Neural progenitor cell (in vitro differentiated cells): ENCODE results near the gene LTO1. TPM values are rescaled to one million over a fixed set of nuclear protein-coding genes. Genes with fewer than 3 reads are reported as not detected.
"Not testable (repeated sequence)": the region's sequence is repeated elsewhere in the genome, so short reads cannot be mapped to it uniquely, and the experiment has no call there.

ENCODE experiments used
- DNase-seq: peaks from one replicate; pipeline ENCODE4 v3.0.0-alpha.2; 2016; ENCODE audit warnings: low spot score
- H2AFZ ChIP-seq: fragments of 200-600 bp; sonication (generic); replicated peaks from 2 replicates; pipeline ENCODE4 v1.6.1; 2016; ENCODE audit warnings: antibody characterized with exemption
- H3F3A ChIP-seq: fragments of 200-600 bp; sonication (generic); 2 replicates; pipeline ENCODE4 v1.6.1; 2016; ENCODE audit warnings: antibody characterized with exemption, low read depth
- H3K27ac ChIP-seq: fragments of 200-600 bp; sonication (generic); 2 replicates; pipeline ENCODE4 v1.5.1; 2016; ENCODE audit warnings: mild to moderate bottlenecking
- H3K27me3 ChIP-seq: fragments of 200-600 bp; sonication (generic); 2 replicates; pipeline ENCODE4 v1.6.1; 2016; ENCODE audit warnings: mild to moderate bottlenecking, moderate library complexity
- H3K36me3 ChIP-seq: fragments of 200-600 bp; sonication (generic); 2 replicates; pipeline ENCODE4 v1.5.1; 2016
- H3K4me1 ChIP-seq: fragments of 200-600 bp; sonication (generic); 2 replicates; pipeline ENCODE4 v1.6.1; 2016; ENCODE audit warnings: mixed run types
- H3K4me2 ChIP-seq: fragments of 200-600 bp; sonication (generic); 2 replicates; pipeline ENCODE4 v1.6.1; 2016
- H3K4me3 ChIP-seq: fragments of 200-600 bp; sonication (generic); 2 replicates; pipeline ENCODE4 v1.5.1; 2016
- H3K79me2 ChIP-seq: fragments of 200-600 bp; sonication (generic); 2 replicates; pipeline ENCODE4 v1.6.1; 2016; ENCODE audit warnings: low read depth
- H3K9ac ChIP-seq: fragments of 200-600 bp; sonication (generic); 2 replicates; pipeline ENCODE4 v1.6.1; 2016
- H3K9me3 ChIP-seq: fragments of 200-600 bp; sonication (generic); 2 replicates; pipeline ENCODE4 v1.5.1; 2016; ENCODE audit warnings: low read depth
- H4K20me1 ChIP-seq: fragments of 200-600 bp; sonication (generic); 2 replicates; pipeline ENCODE4 v1.6.1; 2016; ENCODE audit warnings: low read depth
- H3K27ac Mint-ChIP-seq: 3 replicates; pipeline ENCODE4 v1.8.0; 2021; ENCODE audit warnings: mixed read lengths
- H3K27me3 Mint-ChIP-seq: 2 replicates; pipeline ENCODE4 v1.8.0; 2022; ENCODE audit warnings: low read depth, mild to moderate bottlenecking, inconsistent platforms, moderate library complexity, mixed read lengths; ENCODE audit not compliant: insufficient read depth
- H3K36me3 Mint-ChIP-seq: 3 replicates; pipeline ENCODE4 v1.8.0; 2021; ENCODE audit warnings: mixed read lengths
- H3K4me1 Mint-ChIP-seq: 3 replicates; pipeline ENCODE4 v1.8.0; 2021; ENCODE audit warnings: mixed read lengths
- H3K4me3 Mint-ChIP-seq: 3 replicates; pipeline ENCODE4 v1.8.0; 2021; ENCODE audit warnings: mild to moderate bottlenecking, moderate library complexity, mixed read lengths
- H3K9me3 Mint-ChIP-seq: 3 replicates; pipeline ENCODE4 v1.8.0; 2020; ENCODE audit warnings: mixed read lengths
- CTCF ChIP-seq: fragments of 200-600 bp; sonication (generic); IDR thresholded peaks from 2 replicates; pipeline ENCODE4 v1.5.1; 2017; ENCODE audit warnings: antibody characterized with exemption, mild to moderate bottlenecking
- EZH2 ChIP-seq: fragments of 200-600 bp; sonication (generic); IDR thresholded peaks from 2 replicates; pipeline ENCODE4 v1.6.1; 2017; ENCODE audit warnings: antibody characterized with exemption, mild to moderate bottlenecking, moderate library complexity
- EZH2phosphoT487 ChIP-seq: fragments of 200-600 bp; sonication (generic); IDR thresholded peaks from 2 replicates; pipeline ENCODE4 v1.6.1; 2017; ENCODE audit warnings: antibody characterized with exemption
- total RNA-seq: library from RNA; depleted of rRNA; stranded (reverse); fragments of >200 nt; gene quantifications from 2 replicates; pipeline ENCODE4 v1.2.3, GENCODE V29; 2015; ENCODE audit warnings: low replicate concordance

The LTO1 gene
- total RNA-seq, 1 donor from 2014 or later, result 11.9 TPM

- H3K4me1 ChIP-seq, result no peaks in the 10 kb centered on the region
- no peak overlapping the region for H3K4me3 ChIP-seq
- peaks cover 1% of the 10 kb centered on the region for H3K36me3 Mint-ChIP-seq
- H3K27me3 ChIP-seq, result no peaks in the 10 kb centered on the region
- no peak overlapping the region for H2AFZ ChIP-seq
- TF ChIP-seq EZH2 (no peak), EZH2phosphoT487 (no peak), CTCF (no peak)
- peak overlapping the region; percentile 15 for H3K4me3 Mint-ChIP-seq
- no peak overlapping the region for H3K27ac Mint-ChIP-seq
- H3K27me3 Mint-ChIP-seq, result peaks cover 13% of the 10 kb centered on the region
- peaks cover 5% of the 10 kb centered on the region for H3K4me1 Mint-ChIP-seq
- no peaks in the 10 kb centered on the region for H4K20me1 ChIP-seq
- H3K36me3 ChIP-seq, result no peaks in the 10 kb centered on the region
- H3K79me2 ChIP-seq, result no peaks in the 10 kb centered on the region
- DNase-seq, result no peak
- no peaks in the 10 kb centered on the region for H3K9me3 ChIP-seq
- no peak overlapping the region for H3K9ac ChIP-seq
- no peak overlapping the region for H3K4me2 ChIP-seq
- H3K9me3 Mint-ChIP-seq, result peaks cover 16% of the 10 kb centered on the region
- no peaks in the 10 kb centered on the region for H3F3A ChIP-seq
- H3K27ac ChIP-seq, result no peak overlapping the region
These were observed 47.6 kb downstream of the LTO1 start for GRCh38 chr11:69627551-69627950.

GRCh38 chr11:69625476-69625875 lies 49.7 kb downstream of the LTO1 start:
- H2AFZ ChIP-seq, result no peak overlapping the region
- no peaks in the 10 kb centered on the region for H3K4me1 ChIP-seq

GRCh38 chr11:69624293-69624692 lies 50.9 kb downstream of the LTO1 start:
- H3K27ac Mint-ChIP-seq, result no peak overlapping the region
- H3K27me3 Mint-ChIP-seq, result peaks cover 6% of the 10 kb centered on the region
- TF ChIP-seq EZH2 (no peak), CTCF (no peak), EZH2phosphoT487 (no peak)

More at GRCh38 chr11:69625476-69625875, 49.7 kb downstream of the LTO1 start:
- H3K4me3 Mint-ChIP-seq, result no peak overlapping the region
- no peak for DNase-seq
- no peak overlapping the region for H3K27ac ChIP-seq
- no peaks in the 10 kb centered on the region for H4K20me1 ChIP-seq
- no peaks in the 10 kb centered on the region for H3K9me3 ChIP-seq
- no peaks in the 10 kb centered on the region for H3K79me2 ChIP-seq
- H3K4me1 Mint-ChIP-seq, result peaks cover 5% of the 10 kb centered on the region
- no peak overlapping the region for H3K4me3 ChIP-seq
- peaks cover 16% of the 10 kb centered on the region for H3K9me3 Mint-ChIP-seq
- H3K4me2 ChIP-seq, result no peak overlapping the region
- no peak overlapping the region for H3K27ac Mint-ChIP-seq
- no peak overlapping the region for H3K9ac ChIP-seq
- no peaks in the 10 kb centered on the region for H3F3A ChIP-seq
- peaks cover 1% of the 10 kb centered on the region for H3K36me3 Mint-ChIP-seq
- TF ChIP-seq CTCF (no peak), EZH2phosphoT487 (no peak), EZH2 (no peak)
- no peaks in the 10 kb centered on the region for H3K36me3 ChIP-seq
- H3K27me3 Mint-ChIP-seq, result peaks cover 13% of the 10 kb centered on the region
- no peaks in the 10 kb centered on the region for H3K27me3 ChIP-seq

GRCh38 chr11:69622097-69622681 lies 53.0 kb downstream of the LTO1 start:
- not testable (repeated sequence) for H3K9ac ChIP-seq, H3K79me2 ChIP-seq, H3K4me3 Mint-ChIP-seq, H3K27ac Mint-ChIP-seq, H3K9me3 Mint-ChIP-seq, H3K4me1 Mint-ChIP-seq, H3F3A ChIP-seq, H3K4me2 ChIP-seq, H4K20me1 ChIP-seq, H3K27ac ChIP-seq, H3K36me3 ChIP-seq, DNase-seq, H2AFZ ChIP-seq, H3K4me1 ChIP-seq, H3K9me3 ChIP-seq, H3K27me3 ChIP-seq, H3K4me3 ChIP-seq, H3K36me3 Mint-ChIP-seq
- H3K27me3 Mint-ChIP-seq, result peaks cover 17% of the 10 kb centered on the region

More at GRCh38 chr11:69624293-69624692, 50.9 kb downstream of the LTO1 start:
- Mint-ChIP-seq H3K4me3 (no peak overlapping the region), H3K9me3 (peaks cover 8% of the 10 kb centered on the region), H3K36me3 (no peaks in the 10 kb centered on the region), H3K4me1 (peaks cover 5% of the 10 kb centered on the region)
- Histone ChIP-seq H4K20me1 (no peaks in the 10 kb centered on the region), H3K27ac (no peak overlapping the region), H3K9ac (no peak overlapping the region), H3F3A (no peaks in the 10 kb centered on the region), H3K79me2 (no peaks in the 10 kb centered on the region), H3K4me3 (no peak overlapping the region), H3K4me2 (no peak overlapping the region), H3K27me3 (no peaks in the 10 kb centered on the region), H3K9me3 (no peaks in the 10 kb centered on the region), H2AFZ (no peak overlapping the region), H3K36me3 (no peaks in the 10 kb centered on the region), H3K4me1 (no peaks in the 10 kb centered on the region)
- no peak for DNase-seq
